ENCODE data around the gene MED12L. TPM values are rescaled to one million over a fixed set of nuclear protein-coding genes. Genes with fewer than 3 reads are reported as not detected.
A peak's percentile ranks its signal among the peaks of the same experiment; 100 is the strongest.

Gene MED12L
- total RNA-seq, 4 donors from 2014 or later, result 0.19 to 0.83 (median 0.41) TPM

DNA sequence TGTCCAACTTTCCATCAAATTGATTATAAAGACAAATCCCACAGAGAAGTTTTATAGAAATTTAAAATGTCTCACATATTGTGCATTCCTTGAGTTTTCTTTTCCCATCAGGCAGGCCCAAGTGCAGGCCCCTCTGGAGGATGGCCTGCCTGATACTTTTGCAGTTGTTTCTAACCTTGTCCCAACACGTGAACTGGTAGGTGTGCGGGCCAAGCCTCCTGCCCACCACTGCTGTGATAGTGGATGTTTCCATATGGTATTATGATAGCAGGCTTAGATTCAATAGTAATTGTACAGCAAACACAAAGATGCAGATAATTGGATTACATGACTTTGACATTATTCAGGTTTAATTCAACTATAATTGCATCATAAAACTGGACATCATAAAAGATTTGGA lies 297.6 kb downstream of the MED12L start:
- intact Hi-C loops (cut with DNase I), result no loop called here
- H3K27ac ChIP-seq (replicated peaks in 1 of 4), result no peak overlapping the region
- no peak overlapping the region for H3K4me3 ChIP-seq
- H3K9me3 ChIP-seq, result no peaks in the 10 kb centered on the region
- H3K4me1 ChIP-seq, result no peaks in the 10 kb centered on the region
- H3K27me3 ChIP-seq, result no peaks in the 10 kb centered on the region
- H3K36me3 ChIP-seq, result no peaks in the 10 kb centered on the region
- no peak for TF ChIP-seq POLR2AphosphoS5 (IDR thresholded peaks at IDR 0.05)
- TF ChIP-seq, protein P1, sequence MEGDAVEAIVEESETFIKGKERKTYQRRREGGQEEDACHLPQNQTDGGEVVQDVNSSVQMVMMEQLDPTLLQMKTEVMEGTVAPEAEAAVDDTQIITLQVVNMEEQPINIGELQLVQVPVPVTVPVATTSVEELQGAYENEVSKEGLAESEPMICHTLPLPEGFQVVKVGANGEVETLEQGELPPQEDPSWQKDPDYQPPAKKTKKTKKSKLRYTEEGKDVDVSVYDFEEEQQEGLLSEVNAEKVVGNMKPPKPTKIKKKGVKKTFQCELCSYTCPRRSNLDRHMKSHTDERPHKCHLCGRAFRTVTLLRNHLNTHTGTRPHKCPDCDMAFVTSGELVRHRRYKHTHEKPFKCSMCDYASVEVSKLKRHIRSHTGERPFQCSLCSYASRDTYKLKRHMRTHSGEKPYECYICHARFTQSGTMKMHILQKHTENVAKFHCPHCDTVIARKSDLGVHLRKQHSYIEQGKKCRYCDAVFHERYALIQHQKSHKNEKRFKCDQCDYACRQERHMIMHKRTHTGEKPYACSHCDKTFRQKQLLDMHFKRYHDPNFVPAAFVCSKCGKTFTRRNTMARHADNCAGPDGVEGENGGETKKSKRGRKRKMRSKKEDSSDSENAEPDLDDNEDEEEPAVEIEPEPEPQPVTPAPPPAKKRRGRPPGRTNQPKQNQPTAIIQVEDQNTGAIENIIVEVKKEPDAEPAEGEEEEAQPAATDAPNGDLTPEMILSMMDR (IDR thresholded peaks at IDR 0.05), result no peak
- TF ChIP-seq EP300 (IDR thresholded peaks at IDR 0.05), result no peak
- TF ChIP-seq POLR2A (IDR thresholded peaks at IDR 0.05; ENCODE audit: low read depth), result no peak
- 82% methylated on average over 2 of the region's 2 CpGs for WGBS
- DNase-seq (ENCODE audit: extremely low spot score), result no peak

DNA sequence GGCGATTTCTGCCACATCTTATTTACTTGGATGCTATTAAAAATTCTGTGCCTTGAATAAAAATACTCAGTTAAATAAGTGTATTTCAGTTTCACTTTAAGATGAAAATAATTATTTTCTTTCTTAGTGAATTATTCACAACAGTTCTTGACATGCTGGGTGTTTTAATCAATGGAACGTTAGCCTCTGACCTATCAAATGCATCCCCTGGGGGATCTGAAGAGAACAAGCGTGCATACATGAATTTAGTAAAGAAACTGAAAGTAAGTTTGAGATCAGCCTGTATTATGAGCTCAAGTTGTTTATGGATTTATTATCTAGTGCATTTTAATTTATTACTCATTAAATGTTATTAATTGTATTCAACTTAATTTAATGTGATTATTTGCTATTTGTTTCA lies 298.5 kb downstream of the MED12L start:
- Histone ChIP-seq H3K27ac (replicated peaks in 1 of 4) (no peak overlapping the region), H3K27me3 (no peaks in the 10 kb centered on the region), H3K9me3 (no peaks in the 10 kb centered on the region), H3K4me3 (peak overlapping the region; percentile 16 to 45 (median 30)), H3K4me1 (no peaks in the 10 kb centered on the region), H3K36me3 (no peaks in the 10 kb centered on the region)
- no peak for TF ChIP-seq EP300 (IDR thresholded peaks at IDR 0.05)
- TF ChIP-seq, protein P1 (IDR thresholded peaks at IDR 0.05), result no peak
- DNase-seq (ENCODE audit: extremely low spot score), result no peak
- 69% methylated on average over 3 of the region's 3 CpGs for WGBS
- intact Hi-C loops (cut with DNase I), result no loop called here

DNA sequence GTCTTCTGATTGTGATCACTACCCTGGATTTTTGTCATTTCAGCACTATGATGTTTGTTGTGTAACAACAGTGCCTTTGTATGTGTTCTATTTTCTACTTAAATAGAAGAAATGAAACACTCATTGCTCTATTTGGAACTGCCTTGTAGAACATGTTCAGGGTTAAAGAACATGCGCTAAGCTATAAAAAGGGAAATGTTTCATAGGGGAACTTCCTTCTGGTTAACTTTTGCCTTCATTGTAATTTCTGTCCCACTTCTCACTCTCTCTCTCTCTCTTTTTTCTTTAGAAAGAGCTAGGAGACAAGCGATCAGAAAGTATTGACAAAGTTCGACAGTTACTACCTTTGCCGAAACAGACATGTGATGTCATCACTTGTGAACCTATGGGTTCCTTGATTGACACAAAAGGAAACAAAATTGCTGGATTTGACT lies 299.3 kb downstream of the MED12L start, which contains the start of gene P2RY12:
P2RY12 (minus strand) TSS at position 13 of the 434 bp plus-strand sequence. CDS start 45,908 bp downstream, outside the sequence.
- 73% methylated on average over 4 of the region's 4 CpGs for WGBS
- H3K27me3 ChIP-seq, result no peaks in the 10 kb centered on the region
- peak within 1 kb of the TSS; percentile 16 to 45 (median 30) for H3K4me3 ChIP-seq
- TF ChIP-seq, protein P1 (IDR thresholded peaks at IDR 0.05), result no peak
- no peak for TF ChIP-seq POLR2AphosphoS5 (IDR thresholded peaks at IDR 0.05)
- TF ChIP-seq EP300 (IDR thresholded peaks at IDR 0.05), result no peak
- TF ChIP-seq POLR2A (IDR thresholded peaks at IDR 0.05; ENCODE audit: low read depth), result no peak
- H3K36me3 ChIP-seq, result no peaks in the 10 kb centered on the region
- no peak within 1 kb of the TSS for H3K27ac ChIP-seq (replicated peaks in 1 of 4)
- intact Hi-C loops (cut with DNase I), result no loop called here
- H3K9me3 ChIP-seq, result no peaks in the 10 kb centered on the region
- no peaks in the 10 kb centered on the region for H3K4me1 ChIP-seq
- no peak for DNase-seq (ENCODE audit: extremely low spot score)

DNA sequence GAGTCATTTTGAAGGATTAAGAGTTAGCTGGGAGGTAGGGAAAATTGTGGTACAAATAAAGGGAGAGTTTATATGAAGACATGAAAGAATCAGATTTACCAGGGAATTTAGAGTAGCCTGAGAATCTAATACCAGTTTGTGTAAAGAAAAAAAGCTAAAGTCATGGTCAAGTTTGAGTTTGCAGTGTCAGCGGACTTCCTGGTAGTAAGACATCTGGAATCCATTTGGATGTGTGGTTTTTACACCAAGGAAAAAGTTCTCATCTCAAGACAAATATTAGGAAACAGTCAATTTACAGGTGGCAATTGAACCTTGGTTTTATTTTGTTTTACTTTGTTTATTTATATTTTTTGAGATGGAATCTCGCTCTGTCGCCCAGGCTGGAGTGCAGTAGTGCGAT lies 300.6 kb downstream of the MED12L start:
- no peaks in the 10 kb centered on the region for H3K36me3 ChIP-seq
- H3K27me3 ChIP-seq, result no peaks in the 10 kb centered on the region
- no peaks in the 10 kb centered on the region for H3K4me1 ChIP-seq
- H3K9me3 ChIP-seq, result no peaks in the 10 kb centered on the region
- no peak for DNase-seq (ENCODE audit: extremely low spot score)
- H3K27ac ChIP-seq (replicated peaks in 1 of 4), result no peak overlapping the region
- H3K4me3 ChIP-seq, result no peak overlapping the region
- intact Hi-C loops (cut with DNase I), result no loop called here
- TF ChIP-seq POLR2A (IDR thresholded peaks at IDR 0.05; ENCODE audit: low read depth) (no peak), EP300 (IDR thresholded peaks at IDR 0.05) (no peak), POLR2AphosphoS5 (IDR thresholded peaks at IDR 0.05) (no peak)
- TF ChIP-seq, protein P1 (IDR thresholded peaks at IDR 0.05), result no peak
- WGBS, result 89% methylated on average over 4 of the region's 4 CpGs

DNA sequence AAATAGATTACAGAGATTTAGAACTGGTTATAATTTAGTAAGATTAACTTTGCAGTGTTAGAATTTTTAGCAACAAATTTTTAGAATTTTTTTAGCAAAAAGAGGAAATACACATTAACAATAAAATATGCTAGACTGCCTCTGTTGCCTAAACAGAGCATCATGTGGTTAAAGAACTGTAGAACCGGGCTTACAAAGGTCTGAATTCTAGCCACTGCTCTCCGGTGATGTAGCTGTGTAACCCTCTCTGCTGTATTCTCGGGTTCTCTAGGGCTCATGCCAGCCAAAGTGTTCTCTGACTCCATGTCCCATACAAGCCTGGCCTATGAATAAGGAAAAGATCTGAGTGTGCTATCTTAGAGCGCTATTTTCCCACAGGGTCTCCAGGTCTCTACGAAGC lies 302.0 kb downstream of the MED12L start:
- Histone ChIP-seq H3K9me3 (no peaks in the 10 kb centered on the region), H3K36me3 (no peaks in the 10 kb centered on the region), H3K4me3 (no peak overlapping the region), H3K4me1 (no peaks in the 10 kb centered on the region), H3K27me3 (no peaks in the 10 kb centered on the region), H3K27ac (replicated peaks in 1 of 4) (no peak overlapping the region)
- TF ChIP-seq EP300 (IDR thresholded peaks at IDR 0.05) (no peak), POLR2AphosphoS5 (IDR thresholded peaks at IDR 0.05) (no peak), POLR2A (IDR thresholded peaks at IDR 0.05; ENCODE audit: low read depth) (no peak)
- TF ChIP-seq, protein P1 (IDR thresholded peaks at IDR 0.05), result no peak
- intact Hi-C loops (cut with DNase I), result no loop called here
- 90% methylated on average over 5 of the region's 5 CpGs for WGBS
- DNase-seq (ENCODE audit: extremely low spot score), result no peak
